WERI-Rb-1 (cell line): ENCODE results near the gene MEIS2.

ENCODE experiments used
- DNase-seq: peaks from one replicate; pipeline ENCODE4 v3.0.0-alpha.2; 2020
- H3K27ac ChIP-seq: fragments of 250-450 bp; sonication (Bioruptor Pico); 2 replicates; pipeline ENCODE4 v1.5.1; 2020; ENCODE audit warnings: mild to moderate bottlenecking, moderate library complexity
- H3K27me3 ChIP-seq: fragments of 250-450 bp; sonication (Bioruptor Pico); 2 replicates; pipeline ENCODE4 v1.5.1; 2021; ENCODE audit warnings: mild to moderate bottlenecking, low read depth, moderate library complexity; ENCODE audit not compliant: insufficient read depth, severe bottlenecking
- H3K36me3 ChIP-seq: fragments of 250-450 bp; sonication (Bioruptor Pico); 2 replicates; pipeline ENCODE4 v1.5.1; 2020; ENCODE audit warnings: mild to moderate bottlenecking, moderate library complexity
- H3K4me3 ChIP-seq: 2 replicates; pipeline ENCODE4 v1.5.1; 2011; ENCODE audit warnings: low read depth, mild to moderate bottlenecking, control low read depth, low read length
- H3K9me3 ChIP-seq: fragments of 250-450 bp; sonication (Bioruptor Pico); 2 replicates; pipeline ENCODE4 v1.5.1; 2021; ENCODE audit warnings: mild to moderate bottlenecking, moderate library complexity; ENCODE audit not compliant: severe bottlenecking
- CTCF ChIP-seq: IDR thresholded peaks from 2 replicates; pipeline ENCODE4 v1.5.1; 2011; ENCODE audit warnings: low read depth, mild to moderate bottlenecking, control low read depth, inconsistent platforms, low read length

MEIS2 gene

GRCh38 chr15:37105029-37105428 lies 4.7 kb upstream of the MEIS2 start:
- H3K36me3 ChIP-seq, result no peaks in the 10 kb centered on the region; the same call in 1 of the 2 replicates
- no peaks in the 10 kb centered on the region for H3K27me3 ChIP-seq
- no peaks in the 10 kb centered on the region for H3K9me3 ChIP-seq
- TF ChIP-seq CTCF, result no peak
- peak overlapping the region; percentile 95 for H3K27ac ChIP-seq
- peak overlapping the region; percentile 69 for H3K4me3 ChIP-seq
- no peak for DNase-seq

DNA sequence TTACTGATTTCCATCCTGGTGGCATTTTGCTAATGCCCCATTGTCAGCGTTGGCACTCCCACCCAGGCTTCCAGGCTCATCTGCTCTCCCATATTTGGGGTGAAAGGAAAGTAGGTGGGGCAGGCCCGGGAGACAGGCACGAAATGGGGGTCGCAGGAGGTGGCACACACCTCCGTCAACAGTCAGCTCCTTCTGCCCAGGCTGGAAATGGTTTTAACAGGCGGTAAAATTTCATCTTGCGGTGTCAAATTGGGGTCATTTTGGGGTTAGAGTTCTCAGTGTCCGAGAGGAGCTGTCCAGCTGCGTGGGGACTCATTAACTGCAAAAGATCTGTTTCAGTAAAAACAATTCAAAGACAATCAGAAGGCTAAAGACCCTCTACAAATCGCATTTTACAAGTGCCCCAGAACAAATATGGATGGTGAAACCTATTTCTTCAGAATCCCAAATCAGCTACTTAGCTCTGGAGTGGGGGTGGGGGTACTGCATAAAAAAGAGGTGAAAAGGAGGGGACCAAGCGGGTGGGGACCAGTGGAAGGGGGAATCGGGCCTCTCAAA lies 4.2 kb upstream of the MEIS2 start:
- Histone ChIP-seq H3K9me3 (no peaks in the 10 kb centered on the region), H3K27me3 (no peaks in the 10 kb centered on the region), H3K4me3 (peak overlapping the region; percentile 69), H3K36me3 (no peaks in the 10 kb centered on the region; the same call in 1 of the 2 replicates), H3K27ac (peak overlapping the region; percentile 95)
- no peak for TF ChIP-seq CTCF
- DNase-seq, result peak; percentile 23

DNA sequence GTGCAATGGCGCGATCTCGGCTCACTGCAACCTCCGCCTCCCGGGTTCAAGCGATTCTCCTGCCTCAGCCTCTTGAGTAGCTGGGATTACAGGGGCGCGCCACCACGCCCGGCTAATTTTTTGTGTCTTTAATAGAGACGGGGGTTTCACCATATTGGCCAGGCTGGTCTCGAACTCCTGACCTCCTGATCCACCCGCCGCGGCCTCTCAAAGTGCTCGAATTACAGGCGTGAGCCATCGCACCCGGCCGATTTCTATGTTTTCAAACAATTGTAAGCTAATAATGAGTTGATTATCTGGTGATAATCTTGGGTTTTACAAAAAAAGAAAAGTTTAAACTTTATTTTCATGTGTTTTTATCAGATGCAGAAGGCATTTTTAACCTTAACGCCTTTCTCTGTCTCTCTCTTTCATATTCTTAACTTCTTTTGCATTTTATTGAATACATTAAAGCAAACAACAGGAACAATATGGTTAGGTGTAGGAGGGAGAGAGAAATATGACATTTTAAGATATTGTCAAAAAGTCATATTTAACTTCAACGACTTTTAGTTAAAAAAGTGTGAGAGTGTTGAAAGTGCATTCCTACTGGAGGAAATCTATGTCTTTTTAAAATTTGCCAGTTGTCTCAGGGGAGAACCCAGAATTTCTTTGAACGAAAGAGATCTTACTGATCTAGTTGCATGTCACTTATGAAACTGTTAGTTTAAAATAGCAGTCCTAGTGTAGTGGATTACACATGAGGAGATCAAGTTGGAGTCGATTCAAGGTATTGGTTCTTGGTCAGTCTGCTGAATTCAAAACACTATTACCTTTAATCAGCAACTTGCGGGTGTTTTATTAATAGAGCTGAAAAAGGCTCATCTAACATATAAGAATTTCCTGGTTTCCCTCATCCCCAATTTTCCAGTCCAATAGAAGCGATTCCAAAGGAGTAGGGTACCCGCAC lies 3.4 kb upstream of the MEIS2 start:
- Histone ChIP-seq H3K9me3 (no peaks in the 10 kb centered on the region), H3K4me3 (peak overlapping the region; percentile 69), H3K27me3 (no peaks in the 10 kb centered on the region), H3K27ac (peak overlapping the region; percentile 95), H3K36me3 (peaks cover 3% of the 10 kb centered on the region)
- TF ChIP-seq CTCF, result no peak
- DNase-seq, result peak; percentile 23

- no peaks in the 10 kb centered on the region for H3K27me3 ChIP-seq
- H3K27ac ChIP-seq, result peak overlapping the region; percentile 95
- no peak for DNase-seq
- no peak for TF ChIP-seq CTCF
- H3K9me3 ChIP-seq, result no peaks in the 10 kb centered on the region
- peaks cover 9% of the 10 kb centered on the region for H3K36me3 ChIP-seq
- H3K4me3 ChIP-seq, result peak overlapping the region; percentile 69
Measured at GRCh38 chr15:37103163-37103435, 2.8 kb upstream of the MEIS2 start.

DNA sequence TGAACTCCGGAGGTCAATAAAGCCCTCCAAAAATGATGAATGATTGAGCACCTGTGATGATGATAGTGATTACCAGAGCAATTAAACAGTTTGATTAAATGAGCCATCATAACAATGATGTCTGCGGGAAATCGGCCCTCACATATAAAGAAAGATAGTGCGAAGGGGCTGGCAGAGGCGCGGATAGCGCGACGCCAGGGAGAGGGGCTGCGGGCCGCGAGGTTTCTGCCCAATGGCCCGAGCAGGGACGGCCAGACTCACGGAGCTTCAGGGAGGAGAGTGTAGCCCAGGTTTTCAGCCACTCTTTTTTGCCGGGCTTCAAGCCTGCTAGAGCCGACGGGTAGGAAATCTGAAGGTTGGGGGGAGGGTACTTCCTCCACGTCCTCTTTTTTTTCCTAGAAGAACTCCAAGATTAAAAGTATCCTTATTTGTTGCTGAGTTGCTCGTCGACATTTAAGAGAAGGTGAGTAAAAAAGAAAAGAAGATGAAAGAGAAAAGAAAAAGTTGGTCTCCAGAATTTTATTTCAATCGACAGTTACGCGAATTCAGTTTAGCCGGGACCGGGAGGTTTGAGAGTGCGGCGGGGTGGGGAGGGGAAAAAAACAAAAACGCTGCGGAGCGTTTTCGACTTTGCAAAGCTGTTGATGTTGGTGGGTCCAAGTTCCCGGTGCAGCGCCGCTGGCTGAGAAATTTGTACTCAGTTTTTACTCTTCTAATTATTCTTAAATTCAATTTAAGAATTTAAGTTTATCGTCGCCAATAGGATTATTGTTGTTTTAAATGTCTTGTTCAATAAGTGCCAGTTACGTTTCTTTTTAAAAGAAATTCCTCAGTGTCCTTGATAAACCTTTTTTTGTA lies 2.2 kb upstream of the MEIS2 start:
- peak; percentile 24 for DNase-seq
- H3K4me3 ChIP-seq, result peak overlapping the region; percentile 69
- H3K27ac ChIP-seq, result peak overlapping the region; percentile 95

More for the DNA sequence above, 2.2 kb upstream of the MEIS2 start:
- Histone ChIP-seq H3K27me3 (no peaks in the 10 kb centered on the region), H3K9me3 (no peaks in the 10 kb centered on the region), H3K36me3 (peaks cover 15% of the 10 kb centered on the region)
- TF ChIP-seq CTCF, result no peak
